Measurements from ENCODE around the gene RHOJ.
"Not testable (repeated sequence)": the region's sequence is repeated elsewhere in the genome, so short reads cannot be mapped to it uniquely, and the experiment has no call there.

RHOJ gene

GRCh38 chr14:63301891-63302534 is 97.8 kb downstream of the RHOJ start:
- no peak for DNase-seq

GRCh38 chr14:63304429-63304828 is 100.2 kb downstream of the RHOJ start:
- not testable (repeated sequence) for DNase-seq

GRCh38 chr14:63308723-63309317 is 104.6 kb downstream of the RHOJ start:
- DNase-seq, result no peak

DNA sequence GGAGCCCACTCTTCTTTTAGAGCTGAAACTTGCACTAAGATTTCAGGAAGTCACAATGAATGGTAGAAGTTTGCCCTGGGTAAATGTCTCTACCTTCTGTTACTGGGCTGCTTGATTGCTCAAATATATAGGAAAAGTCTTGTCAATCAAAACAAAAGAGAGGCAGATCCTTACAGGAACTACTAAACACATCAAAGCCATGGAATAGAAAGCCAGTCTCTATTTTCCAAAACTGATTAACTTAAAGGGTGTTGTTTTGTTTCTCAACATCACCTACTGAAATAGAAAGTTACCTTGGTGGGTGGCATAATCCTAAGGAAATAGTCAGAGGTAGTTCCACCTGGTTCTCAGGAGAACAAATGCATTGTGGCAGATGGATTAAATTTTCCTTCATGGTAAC is 114.6 kb downstream of the RHOJ start, which contains the start of gene GPHB5:
TSS of gene GPHB5 (minus strand) at position 101 of the 400 bp plus-strand sequence. CDS start 1,086 bp downstream, outside the sequence.
- DNase-seq, result no peak

- DNase-seq, result no peak
Measured at GRCh38 chr14:63322472-63322871, 118.2 kb downstream of the RHOJ start.

DNA sequence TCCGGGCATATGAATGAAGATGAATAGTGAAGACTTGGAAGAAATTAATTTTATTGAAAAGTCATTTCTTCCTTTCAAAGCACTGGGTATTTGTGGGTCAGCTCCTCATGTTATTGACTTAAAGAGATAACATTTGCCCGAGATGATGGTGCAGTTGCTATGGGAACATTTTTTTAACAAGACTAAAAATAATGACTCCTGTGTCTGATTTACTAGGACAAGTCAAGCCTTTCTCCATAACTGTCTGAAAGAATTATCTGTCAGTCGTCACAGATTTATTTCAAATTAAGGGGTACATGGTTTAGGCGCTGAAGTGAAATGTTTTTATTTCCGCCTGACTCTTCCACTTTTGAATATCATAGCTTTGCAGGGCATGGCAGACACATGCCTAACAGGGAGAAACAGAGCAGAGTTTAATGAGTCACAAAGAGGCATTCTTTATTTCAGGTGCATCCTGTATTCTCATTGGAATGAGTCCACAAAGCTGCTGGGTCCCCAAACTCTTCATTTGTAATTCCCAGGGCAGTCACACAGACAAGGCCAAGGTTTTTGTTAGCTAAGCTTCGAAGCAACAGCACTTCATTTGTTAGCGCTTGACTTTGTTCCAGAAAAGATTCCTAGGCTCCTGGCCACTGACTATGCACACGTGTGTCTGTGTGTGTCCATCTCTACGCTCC is 118.8 kb downstream of the RHOJ start:
- DNase-seq, result no peak

GRCh38 chr14:63326840-63327239 is 122.6 kb downstream of the RHOJ start:
- DNase-seq, result no peak

- DNase-seq, result no peak
Measured at GRCh38 chr14:63328787-63329737, 124.8 kb downstream of the RHOJ start.

GRCh38 chr14:63342371-63342770 is 138.1 kb downstream of the RHOJ start:
- no peak for DNase-seq

Data from activated CD4-positive, alpha-beta T cell treated with anti-CD3 and anti-CD28 coated beads, Interleukin-2, amount 50 U/mL, for 4 hours (primary cell).